22Rv1 (cell line): ENCODE data around the gene KCNQ5.

ENCODE experiments used
- CTCF ChIP-seq: fragments of 450-650 bp; IDR thresholded peaks from 2 replicates; pipeline ENCODE4 v1.5.1; 2017; ENCODE audit warnings: mild to moderate bottlenecking
- ZFX ChIP-seq: fragments of 450-650 bp; IDR thresholded peaks from 2 replicates; pipeline ENCODE4 v1.6.1; 2017; ENCODE audit warnings: antibody characterized with exemption, borderline replicate concordance

DNA sequence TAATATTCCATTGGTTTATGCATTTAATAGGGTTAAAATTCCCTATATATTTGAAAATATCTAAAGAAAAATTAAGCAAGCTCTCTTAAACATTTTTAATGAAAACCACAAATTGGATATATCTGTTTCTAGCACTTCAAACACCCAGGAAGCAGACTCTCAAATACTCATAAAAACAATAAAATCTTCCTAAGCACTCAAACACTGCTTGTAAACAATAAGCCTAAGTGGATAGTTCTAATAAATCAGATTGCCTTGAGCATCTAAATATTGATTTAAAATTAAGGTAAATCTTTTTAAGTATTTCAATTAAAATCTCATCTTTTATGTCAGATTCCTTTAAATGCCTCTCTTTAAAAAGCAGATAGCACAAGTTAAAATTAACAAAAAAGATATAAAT lies 254.4 kb downstream of the KCNQ5 start:
- no peak for TF ChIP-seq CTCF
- no peak for TF ChIP-seq ZFX
